Measurements from ENCODE around the gene APEX1. TPM values are rescaled to one million over a fixed set of nuclear protein-coding genes. Genes with fewer than 3 reads are reported as not detected.

Gene APEX1
- total and polyA plus RNA-seq, 2 of the 8 experiments (the other 6 are each of a cell fraction or from before 2014, with no cell fraction given) = 384 to 700 TPM

DNA sequence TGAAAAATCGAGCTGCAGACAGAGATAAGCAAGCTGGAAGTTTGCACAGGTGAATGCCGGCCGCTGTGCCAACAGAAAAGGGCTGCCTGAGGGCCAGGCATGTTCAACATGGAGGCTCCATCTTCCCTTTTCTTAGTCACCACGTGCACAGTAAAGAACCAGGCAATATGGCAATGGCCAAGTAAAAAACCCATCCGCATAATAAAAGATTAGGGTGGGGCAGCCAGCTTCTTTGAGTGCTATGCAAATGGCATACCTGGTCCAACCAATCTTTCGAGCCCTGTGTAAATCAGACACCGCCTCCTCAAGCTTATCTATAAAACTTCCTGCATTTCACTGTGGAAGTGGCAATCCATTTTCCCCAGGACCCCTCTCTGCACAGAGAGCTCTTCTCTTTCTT, 30.9 kb downstream of the APEX1 start (continued):
- TF ChIP-seq, protein P1, sequence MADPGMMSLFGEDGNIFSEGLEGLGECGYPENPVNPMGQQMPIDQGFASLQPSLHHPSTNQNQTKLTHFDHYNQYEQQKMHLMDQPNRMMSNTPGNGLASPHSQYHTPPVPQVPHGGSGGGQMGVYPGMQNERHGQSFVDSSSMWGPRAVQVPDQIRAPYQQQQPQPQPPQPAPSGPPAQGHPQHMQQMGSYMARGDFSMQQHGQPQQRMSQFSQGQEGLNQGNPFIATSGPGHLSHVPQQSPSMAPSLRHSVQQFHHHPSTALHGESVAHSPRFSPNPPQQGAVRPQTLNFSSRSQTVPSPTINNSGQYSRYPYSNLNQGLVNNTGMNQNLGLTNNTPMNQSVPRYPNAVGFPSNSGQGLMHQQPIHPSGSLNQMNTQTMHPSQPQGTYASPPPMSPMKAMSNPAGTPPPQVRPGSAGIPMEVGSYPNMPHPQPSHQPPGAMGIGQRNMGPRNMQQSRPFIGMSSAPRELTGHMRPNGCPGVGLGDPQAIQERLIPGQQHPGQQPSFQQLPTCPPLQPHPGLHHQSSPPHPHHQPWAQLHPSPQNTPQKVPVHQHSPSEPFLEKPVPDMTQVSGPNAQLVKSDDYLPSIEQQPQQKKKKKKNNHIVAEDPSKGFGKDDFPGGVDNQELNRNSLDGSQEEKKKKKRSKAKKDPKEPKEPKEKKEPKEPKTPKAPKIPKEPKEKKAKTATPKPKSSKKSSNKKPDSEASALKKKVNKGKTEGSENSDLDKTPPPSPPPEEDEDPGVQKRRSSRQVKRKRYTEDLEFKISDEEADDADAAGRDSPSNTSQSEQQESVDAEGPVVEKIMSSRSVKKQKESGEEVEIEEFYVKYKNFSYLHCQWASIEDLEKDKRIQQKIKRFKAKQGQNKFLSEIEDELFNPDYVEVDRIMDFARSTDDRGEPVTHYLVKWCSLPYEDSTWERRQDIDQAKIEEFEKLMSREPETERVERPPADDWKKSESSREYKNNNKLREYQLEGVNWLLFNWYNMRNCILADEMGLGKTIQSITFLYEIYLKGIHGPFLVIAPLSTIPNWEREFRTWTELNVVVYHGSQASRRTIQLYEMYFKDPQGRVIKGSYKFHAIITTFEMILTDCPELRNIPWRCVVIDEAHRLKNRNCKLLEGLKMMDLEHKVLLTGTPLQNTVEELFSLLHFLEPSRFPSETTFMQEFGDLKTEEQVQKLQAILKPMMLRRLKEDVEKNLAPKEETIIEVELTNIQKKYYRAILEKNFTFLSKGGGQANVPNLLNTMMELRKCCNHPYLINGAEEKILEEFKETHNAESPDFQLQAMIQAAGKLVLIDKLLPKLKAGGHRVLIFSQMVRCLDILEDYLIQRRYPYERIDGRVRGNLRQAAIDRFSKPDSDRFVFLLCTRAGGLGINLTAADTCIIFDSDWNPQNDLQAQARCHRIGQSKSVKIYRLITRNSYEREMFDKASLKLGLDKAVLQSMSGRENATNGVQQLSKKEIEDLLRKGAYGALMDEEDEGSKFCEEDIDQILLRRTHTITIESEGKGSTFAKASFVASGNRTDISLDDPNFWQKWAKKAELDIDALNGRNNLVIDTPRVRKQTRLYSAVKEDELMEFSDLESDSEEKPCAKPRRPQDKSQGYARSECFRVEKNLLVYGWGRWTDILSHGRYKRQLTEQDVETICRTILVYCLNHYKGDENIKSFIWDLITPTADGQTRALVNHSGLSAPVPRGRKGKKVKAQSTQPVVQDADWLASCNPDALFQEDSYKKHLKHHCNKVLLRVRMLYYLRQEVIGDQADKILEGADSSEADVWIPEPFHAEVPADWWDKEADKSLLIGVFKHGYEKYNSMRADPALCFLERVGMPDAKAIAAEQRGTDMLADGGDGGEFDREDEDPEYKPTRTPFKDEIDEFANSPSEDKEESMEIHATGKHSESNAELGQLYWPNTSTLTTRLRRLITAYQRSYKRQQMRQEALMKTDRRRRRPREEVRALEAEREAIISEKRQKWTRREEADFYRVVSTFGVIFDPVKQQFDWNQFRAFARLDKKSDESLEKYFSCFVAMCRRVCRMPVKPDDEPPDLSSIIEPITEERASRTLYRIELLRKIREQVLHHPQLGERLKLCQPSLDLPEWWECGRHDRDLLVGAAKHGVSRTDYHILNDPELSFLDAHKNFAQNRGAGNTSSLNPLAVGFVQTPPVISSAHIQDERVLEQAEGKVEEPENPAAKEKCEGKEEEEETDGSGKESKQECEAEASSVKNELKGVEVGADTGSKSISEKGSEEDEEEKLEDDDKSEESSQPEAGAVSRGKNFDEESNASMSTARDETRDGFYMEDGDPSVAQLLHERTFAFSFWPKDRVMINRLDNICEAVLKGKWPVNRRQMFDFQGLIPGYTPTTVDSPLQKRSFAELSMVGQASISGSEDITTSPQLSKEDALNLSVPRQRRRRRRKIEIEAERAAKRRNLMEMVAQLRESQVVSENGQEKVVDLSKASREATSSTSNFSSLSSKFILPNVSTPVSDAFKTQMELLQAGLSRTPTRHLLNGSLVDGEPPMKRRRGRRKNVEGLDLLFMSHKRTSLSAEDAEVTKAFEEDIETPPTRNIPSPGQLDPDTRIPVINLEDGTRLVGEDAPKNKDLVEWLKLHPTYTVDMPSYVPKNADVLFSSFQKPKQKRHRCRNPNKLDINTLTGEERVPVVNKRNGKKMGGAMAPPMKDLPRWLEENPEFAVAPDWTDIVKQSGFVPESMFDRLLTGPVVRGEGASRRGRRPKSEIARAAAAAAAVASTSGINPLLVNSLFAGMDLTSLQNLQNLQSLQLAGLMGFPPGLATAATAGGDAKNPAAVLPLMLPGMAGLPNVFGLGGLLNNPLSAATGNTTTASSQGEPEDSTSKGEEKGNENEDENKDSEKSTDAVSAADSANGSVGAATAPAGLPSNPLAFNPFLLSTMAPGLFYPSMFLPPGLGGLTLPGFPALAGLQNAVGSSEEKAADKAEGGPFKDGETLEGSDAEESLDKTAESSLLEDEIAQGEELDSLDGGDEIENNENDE (IDR thresholded peaks at IDR 0.05; ENCODE audit: insufficient replicate concordance, low read length) = no peak
- TF ChIP-seq EP300 (IDR thresholded peaks at IDR 0.05; ENCODE audit: borderline replicate concordance in 1 of 2, low read depth in 2 of 2, low read length in 2 of 2) = no peak
- no peak for TF ChIP-seq SP2 (IDR thresholded peaks at IDR 0.05; ENCODE audit: low read length)
- no peak for TF ChIP-seq SP1 (IDR thresholded peaks at IDR 0.05; ENCODE audit: low read depth, low read length)
- no peak for TF ChIP-seq RAD21 (IDR thresholded peaks at IDR 0.05 in 1 of 2, conservative IDR thresholded peaks at IDR 0.05 in 1 of 2; ENCODE audit: low read depth in 2 of 2, low read length in 2 of 2)
- TF ChIP-seq, protein P2, sequence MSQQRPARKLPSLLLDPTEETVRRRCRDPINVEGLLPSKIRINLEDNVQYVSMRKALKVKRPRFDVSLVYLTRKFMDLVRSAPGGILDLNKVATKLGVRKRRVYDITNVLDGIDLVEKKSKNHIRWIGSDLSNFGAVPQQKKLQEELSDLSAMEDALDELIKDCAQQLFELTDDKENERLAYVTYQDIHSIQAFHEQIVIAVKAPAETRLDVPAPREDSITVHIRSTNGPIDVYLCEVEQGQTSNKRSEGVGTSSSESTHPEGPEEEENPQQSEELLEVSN (IDR thresholded peaks at IDR 0.05) = peak; percentile 41; the same call in 1 of the 2 replicates
- no peak for TF ChIP-seq TCF12 (IDR thresholded peaks at IDR 0.05; ENCODE audit: low read depth, low read length)
- peak; percentile 48; the same call in 1 of the 2 replicates for TF ChIP-seq YY1 (IDR thresholded peaks at IDR 0.05; ENCODE audit: low read depth, low read length)
- no peak for TF ChIP-seq JUND (IDR thresholded peaks at IDR 0.05; ENCODE audit: low read length)
